Activated T-helper 1 cell treated with anti-CD3 and anti-CD28 coated beads, Interleukin-2, amount 50 U/mL, for 16 hours (primary cell): ENCODE results near the gene PODXL2.

Source experiments
- DNase-seq, 2 donors: peaks; one replicate each; pipeline ENCODE4 v3.0.0-alpha.2; 2020; ENCODE audit warnings: low read depth in 1 of 2, low spot score in 1 of 2

PODXL2 gene

DNA sequence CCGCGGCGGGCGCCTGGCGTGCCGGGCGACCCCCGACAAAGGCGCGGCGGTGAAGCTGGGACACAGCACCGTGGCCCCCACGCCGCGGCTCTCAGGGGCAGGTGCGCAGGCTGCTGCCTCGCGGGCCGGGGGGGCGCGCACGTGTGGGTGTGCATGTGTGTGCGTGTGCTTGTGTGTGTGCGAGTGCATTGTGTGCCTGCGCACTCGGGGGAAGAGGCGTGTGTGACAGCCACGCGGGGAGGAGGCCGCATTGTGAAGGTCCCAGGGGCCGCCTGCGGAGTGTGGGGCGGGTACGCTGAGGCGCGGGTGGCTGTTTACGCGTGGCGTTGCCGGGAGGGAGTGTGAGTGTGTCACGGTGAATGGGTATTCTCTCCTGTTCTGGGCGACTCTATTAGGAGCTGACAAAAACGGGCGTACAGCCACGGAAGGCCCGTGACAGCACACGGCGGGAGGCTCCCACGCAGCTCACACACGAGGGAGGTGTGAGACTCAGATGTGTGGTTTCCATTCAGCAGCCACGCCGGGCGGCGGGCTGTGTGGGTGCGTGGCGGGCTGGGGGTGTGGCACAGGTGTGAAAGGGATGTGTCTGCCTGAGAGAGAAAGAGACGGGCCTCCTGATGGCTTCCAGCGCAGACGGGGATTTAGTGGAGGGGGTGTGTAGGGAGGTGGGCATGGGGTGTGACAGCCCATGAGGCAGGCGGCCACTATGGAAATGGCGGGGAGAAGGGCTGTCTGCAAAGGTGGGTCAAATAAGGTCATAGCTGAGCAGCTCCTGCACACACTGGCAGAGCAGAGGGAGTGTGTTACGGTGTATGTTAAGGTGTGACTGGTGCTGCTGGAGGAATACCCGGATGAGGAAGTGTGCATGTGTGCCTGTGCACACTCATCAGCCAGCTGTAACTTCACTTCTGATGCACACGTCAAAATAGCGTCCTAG is 750 bp downstream of the PODXL2 start:
- DNase-seq: peak in 1 of 2 donors; percentile 32

DNA sequence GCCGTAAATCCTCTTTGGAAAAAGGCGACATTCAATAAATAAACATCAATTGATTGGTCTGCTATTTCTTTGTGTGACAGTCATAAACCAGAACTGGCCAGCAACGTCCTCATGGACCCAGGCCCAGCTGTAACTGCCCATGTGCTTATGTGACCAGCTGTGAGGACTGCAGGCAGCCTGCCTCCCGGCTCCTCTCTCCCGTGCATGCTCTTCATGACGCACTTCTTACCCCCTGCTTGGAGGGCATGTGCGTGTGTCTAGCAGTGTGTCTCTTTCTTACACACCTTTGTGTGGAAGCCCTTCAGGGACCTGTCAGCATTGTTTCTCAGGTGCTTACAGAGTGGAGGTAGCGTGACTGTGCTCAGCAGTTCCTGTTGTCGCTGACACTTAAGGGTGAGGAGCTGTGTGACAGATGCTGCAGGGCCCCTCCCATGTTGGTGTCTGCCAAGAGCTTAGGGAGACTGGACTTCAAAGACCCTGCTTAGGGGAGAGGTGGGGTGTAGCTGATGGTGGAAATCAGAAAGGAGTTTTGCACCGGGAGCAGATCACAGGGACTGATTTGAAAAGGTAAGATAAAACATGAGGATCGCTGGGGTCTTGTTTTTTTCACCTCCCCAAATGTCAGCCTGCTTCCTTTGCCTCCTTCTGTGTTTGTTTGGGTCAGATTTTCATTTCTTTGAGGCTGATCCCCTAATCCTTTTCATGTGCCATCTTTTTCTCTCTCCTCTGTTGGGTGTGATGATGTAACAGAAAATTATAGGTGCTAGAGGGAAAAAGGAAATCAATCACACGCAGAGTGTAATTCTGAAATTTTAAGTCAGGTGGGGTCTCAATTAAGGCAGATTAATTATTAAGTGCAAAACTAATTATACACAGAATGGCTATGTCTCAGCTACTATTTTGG is 2.1 kb downstream of the PODXL2 start:
- DNase-seq: no peak

DNA sequence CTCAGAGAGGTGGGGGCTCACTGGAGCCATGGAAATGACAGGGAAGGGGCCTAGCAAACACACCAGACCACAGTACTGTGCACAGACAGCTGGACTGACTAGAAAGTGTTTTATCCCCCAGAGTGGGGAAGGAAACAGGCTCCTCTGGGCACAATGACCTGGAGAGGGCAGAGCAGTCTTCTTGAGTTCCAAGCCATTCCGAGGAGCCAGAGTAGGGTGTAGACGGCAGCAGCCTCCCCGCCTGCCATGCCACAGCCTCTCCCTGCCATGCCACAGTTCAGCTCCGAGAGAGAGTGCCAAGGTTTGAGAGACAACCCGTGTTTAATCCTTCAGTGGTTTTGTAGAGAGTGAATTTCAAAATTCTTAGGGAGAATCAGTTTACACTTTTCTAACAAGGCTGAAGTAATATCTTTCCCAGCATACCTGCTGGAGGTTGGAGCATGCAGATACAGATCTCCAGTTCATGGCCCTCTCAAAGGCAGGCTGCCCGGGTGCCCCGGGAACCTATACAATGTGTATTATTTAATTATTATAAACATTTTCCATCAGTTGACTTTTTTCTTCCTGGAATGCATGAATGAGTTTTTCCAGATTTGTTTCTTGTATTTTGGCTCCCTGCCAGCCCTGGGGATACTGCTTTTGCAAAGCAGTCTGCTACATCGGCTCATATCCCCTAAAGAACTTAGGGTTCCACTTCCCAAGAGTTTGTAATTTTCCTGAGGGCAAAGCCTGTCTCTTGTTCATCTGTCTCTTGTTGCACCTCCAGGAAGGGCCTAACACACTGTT is 3.2 kb downstream of the PODXL2 start:
- DNase-seq: no peak

DNA sequence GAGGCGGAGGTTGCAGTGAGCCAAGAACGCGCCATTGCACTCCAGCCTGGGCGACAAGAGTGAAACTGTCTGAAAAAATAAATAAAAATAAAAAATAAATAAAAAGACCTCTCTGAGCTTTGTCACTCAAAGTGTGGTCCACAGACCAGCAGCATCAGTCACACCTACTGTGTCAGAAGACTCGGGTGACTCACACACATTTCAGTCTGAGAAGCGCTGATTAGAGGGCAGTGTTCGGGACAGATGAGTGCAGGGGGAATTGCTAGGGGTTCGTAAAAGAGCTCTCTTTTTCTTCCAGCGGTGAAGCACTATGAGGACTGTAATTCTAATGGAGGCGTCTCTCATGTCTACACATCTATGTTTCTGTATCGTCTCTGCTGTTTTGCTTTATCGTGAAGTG is 5.7 kb downstream of the PODXL2 start:
- DNase-seq: no peak

DNA sequence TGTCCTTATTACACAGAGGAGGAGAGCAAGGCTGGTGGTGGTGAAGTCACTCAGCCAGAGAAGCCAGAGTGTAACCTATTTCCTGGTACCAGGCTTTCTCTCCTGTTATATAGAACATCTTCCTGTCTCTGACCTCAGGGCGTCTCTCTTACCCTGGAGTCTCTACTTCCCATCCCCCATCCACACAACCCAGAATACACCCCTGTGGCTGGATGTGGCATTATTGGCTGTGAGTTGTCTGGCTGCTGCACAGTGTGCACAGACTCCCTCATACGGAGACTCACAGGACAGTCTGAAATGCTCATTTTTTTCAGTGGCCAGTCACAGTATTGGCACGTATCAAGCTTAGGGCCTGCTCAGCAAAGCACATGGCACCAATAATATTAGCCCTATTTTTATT is 8.6 kb downstream of the PODXL2 start:
- DNase-seq: no peak

DNA sequence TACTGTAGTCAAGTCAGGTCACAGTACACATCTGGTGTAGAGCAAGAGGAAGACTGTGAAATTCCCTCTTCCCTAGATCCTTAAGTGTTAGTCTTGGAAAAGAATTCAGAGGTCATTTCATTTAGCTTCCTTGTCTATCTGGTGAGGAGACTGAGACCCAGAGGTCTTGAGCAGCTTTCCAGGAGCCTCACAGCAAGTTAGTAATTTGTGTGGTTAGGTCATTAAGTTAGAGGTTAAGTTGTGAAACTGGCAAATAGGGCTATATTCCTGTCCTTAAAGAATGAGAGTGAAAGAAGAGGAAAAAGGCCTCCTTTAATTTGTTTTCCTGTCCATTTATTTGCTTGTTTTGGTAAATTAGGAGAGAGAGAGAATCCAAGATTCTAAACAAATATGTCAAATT is 9.0 kb downstream of the PODXL2 start:
- no peak for DNase-seq

DNA sequence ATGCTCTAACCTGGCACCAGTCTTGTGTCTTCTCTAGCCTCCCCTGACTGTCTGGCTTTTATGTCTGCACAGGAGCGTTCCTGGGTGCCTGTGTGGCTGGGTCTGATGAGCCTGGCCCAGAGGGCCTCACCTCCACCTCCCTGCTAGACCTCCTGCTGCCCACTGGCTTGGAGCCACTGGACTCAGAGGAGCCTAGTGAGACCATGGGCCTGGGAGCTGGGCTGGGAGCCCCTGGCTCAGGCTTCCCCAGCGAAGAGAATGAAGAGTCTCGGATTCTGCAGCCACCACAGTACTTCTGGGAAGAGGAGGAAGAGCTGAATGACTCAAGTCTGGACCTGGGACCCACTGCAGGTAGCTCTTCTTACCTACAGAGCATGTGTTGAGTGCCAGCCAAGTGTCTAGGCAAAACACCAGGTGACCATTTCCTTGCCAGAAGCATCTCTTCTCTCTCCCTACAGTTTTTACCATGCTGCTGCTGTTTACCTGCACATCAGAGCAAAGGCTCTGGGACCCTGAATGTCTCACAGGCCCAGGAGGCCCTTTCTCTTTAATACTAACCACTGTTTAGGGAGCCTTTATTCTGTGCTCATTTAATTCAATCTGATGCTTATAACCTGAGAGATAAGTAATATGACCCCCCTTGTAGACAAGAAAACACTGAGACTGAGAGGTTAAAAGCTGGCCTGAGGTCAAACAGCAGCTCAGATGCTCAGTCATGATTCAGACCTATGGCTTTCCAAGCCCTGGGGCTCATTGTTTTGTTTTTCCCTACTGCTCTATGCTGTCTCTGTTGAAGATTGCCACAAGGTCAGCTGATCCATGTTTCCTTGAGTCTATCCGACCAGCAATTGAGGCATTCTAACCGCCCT is 10.4 kb downstream of the PODXL2 start:
- no peak for DNase-seq

DNA sequence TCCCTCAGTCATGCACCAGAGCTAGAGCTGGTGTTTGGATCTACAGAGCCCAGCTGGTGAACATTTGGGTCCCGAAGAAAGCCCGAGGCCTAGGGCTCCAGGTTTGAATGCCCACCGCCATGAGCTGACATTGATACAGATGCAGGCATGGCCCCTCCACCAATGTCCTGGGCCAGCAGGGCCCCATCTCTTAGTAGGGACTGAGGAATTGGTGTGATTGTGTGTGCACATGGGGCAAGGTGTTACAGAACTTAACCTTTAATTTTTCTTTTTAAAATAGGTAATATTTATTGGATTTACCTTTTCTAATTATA is 11.0 kb downstream of the PODXL2 start:
- no peak for DNase-seq

DNA sequence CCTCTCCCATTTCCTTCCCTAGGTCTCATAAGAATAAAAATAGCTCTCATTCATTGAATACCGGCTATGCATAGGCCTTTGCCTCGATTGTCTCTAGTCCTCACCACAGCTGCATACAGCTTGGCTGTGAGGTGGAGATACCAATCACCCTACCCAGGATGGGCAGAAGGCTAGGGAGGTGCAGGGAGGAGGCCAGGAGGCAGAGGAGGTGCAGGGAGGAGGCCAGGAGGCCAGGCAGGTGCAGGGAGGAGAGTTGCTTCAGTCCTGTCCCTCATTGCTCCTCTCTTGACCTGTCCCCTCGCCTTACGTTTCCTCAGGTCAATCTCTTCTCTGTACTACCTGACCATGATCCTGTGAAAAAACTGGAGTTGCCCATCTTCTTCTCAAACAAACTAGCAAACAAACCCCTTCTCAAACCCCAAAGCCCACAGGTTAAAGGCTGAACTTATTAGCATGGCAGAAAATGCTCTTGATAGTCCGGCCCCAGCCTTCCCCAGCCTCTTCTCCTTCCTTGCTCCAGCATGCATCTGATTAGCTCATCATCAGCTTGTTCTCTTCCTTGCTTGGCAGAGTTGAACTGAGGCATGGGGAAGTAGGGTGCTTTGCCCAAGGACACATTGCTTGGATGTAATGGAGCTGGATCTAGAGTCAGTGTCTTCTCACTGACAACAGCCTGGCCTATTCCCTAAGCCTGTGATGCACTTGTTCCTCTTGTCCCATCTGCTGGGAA is 15.8 kb downstream of the PODXL2 start:
- DNase-seq: no peak

DNA sequence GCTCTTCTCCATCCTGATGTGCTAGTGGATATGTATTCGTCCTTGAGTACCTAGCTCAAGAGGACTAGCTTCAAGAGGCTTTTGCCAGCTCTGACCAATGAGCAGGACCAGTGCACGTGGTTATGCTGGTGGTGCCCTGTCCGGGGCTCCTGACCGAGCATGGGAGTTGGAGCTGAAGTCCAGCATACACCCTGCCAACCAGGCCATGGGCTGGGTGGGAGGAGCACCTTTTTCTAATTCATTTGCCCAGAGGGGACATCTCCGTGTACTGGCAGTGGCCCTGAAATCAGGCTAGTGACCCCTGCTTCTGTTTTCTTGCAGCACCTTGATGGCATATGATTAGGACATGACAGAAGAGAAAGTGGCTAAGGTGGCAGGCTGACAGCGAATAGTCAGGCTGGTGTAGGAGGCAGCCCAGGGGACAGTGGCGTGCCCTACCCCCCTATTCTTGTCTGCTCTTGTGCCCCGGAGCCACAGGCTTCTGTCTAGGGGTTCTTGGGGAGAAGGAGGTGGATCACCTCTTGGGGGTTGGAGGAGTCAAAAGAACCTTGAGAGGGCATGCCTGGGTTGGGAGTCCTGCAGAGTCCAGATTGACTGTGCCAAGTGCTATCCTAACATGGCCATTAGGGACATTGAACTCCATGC is 16.5 kb downstream of the PODXL2 start:
- DNase-seq: no peak

DNA sequence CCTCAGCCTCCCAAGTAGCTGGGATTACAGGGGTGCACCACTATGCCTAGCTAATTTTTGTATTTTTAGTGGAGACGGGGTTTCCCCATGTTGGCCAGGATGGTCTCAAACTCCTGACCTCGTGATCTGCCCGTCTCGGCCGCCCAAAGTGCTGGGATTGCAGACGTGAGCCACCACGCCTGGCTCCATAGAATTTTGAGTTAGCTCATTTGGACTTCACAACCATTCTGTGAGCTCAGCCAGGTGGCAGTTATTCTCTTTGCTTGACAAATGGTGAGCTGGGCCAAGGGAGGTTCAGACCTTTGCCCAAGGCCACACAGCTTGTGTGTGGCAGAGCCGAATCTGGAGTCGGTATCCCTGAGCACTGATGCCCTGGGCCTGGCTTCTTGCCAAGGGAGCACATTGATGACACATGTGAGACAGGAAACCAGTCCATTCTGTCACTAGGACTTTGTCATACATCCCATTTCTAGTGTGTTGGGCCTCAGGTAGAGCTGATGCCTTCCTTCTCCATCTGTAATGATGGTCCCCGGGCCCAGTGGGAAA is 17.6 kb downstream of the PODXL2 start:
- DNase-seq: no peak

DNA sequence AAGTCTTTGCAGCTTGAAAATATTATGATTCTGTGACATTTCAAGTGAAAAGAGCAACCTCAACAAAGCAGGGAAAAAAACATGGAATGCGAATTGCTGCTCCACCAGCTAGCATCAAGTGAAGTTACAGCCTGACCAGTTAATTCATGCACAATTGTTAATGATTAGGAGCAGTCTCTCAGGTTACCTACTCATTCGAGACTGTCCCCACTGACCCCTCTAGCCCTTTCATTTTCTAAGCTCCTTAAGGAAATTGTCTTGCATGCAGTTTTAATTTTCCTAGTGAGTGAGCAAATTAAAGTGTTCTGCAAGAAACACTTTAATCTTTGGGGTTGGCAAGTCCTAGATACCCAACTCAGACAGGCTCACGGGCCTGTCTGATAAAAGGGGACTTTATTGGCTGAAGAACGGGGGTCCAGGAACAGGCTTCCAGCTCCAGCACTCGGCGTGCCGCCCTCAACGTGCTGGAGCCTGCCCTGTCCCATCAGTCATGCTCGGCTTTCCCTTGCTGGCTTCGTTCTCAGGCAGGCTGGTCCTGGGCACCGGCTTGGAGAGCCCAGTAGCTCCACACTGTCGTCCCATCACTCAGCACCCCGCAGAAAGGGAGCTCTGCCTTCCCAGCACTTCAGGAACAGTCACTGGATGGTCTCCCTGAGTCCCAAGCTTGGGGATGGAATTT is 18.3 kb downstream of the PODXL2 start:
- no peak for DNase-seq

DNA sequence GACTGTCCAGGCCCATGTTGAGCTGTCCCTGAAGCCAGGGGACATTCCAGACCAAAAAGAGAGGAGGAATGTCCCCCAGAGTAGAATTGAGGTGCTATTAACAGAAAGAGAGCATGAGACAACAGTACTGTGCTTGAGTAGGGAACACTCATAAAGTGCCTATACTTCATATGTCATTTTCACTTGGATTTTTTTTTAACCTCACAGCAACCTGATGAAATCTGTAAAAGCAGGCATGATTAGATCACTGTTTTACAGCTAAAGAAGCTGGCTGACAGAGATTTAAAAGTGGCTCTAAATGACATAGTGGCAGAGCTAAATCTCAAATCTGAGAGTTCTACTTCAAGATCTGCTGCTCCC is 18.8 kb downstream of the PODXL2 start:
- no peak for DNase-seq

DNA sequence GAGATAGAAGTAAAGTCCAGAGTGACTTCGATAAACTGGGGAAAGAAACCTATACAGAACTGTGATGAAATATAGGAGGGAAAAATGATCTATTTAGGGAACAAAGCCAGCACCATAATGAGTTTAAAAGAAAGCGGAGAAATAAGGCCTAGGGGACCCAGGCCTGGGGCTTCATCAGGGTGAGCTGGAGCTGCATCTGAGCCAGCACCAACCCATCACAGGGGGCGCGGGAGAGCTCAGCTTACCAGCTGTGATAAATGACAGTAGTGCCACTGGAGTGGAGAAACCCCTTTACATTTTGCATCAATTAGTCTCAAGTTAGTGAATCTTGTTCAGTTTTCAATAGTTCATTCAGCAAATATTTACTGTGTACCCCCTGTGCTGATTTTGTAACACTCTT is 21.3 kb downstream of the PODXL2 start:
- DNase-seq: no peak

DNA sequence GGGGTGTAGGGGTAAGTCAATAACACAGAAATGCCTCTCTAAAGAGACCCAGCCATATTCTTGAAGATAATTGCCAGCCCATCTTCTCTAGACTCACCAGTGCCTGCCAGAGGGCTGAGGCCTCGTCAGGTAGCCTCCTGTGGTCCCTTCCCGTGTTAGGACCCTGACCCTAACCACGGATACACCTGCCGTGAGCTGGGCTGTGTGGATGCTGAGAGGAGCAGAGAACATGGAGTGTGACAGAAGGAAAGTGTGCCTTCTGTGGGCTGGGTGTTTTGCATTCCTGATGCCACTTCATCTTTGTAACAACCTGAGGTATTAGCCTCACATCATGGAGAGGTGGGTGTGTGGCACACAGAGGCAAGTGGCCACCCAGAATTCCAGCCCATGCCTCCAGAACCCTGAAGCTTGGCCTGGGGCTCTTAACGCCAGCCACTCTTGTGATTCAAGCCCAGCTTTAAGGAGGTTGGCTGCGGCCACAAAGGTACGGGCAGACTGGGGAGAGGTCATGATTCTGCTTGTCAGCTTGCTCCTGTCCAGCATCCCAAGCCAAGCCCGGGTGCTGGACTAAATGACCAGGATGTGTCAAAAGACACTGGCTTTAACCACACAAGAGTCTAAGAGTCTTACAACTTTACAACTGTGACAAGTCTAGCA is 22.7 kb downstream of the PODXL2 start:
- DNase-seq: no peak

DNA sequence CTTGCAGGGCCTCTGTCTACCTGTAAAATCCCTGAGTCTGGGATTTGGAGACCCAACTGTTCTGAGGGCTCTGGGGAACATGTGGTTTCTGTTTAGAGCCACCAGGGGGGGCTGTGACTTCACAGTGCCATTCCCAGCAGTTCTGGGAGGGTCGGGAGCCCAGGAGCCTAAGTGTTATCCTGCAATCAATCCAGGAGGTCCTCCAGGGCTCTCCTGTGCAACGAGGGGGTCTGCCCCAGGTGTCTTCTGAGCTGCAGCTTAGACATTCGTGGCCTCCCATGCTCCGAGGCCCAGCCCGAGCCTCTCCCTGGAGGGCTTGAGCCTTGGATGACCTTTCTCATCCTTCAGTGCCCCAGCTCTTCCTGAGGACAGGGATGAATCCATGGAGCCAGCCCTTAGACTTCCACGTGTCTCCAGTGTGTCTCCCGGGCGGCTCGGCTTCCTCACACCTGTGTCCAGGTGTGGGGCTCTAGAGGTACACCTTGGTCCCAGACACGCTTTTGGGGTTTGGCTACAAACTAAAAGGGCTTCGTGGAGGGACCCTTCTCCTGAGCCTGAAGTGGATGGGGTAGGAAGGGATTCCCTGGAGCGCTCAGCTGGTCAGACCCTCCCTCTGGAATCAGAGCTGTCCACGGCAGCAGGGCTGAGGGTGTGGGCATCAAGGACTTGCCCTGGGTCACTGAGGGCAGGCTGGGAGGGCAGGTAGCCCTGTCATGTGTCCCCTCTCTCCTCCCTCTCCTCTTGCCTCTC is 23.4 kb downstream of the PODXL2 start:
- no peak for DNase-seq

DNA sequence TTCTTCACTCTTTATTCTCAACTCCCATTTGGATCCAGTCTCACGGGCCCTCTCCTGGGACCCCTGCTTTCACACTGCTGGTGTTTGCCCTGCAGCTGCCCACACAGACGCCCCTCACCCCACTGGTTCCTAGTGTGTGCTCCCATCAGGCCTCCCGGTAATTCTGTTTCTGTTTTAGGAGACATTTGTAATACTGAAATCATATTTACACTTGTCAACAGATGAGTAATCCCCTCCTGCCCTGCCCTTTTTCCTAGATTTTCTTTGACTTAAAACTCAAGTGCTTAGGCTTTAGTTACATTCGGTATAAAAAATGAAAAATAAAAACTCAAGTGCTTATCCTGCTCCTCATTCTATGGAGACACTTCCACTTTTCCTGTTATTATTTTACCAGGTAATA is 25.4 kb downstream of the PODXL2 start:
- DNase-seq: no peak
